HL-60 (cell line): Measurements from ENCODE around the gene ADAM33.

Experiments used
- DNase-seq, 2 experiments: peaks; one replicate each; pipeline ENCODE4 v3.0.0-alpha.2; 2010 to 2020; ENCODE audit warnings: low read depth in 1 of 2, low spot score in 1 of 2
- H3K27ac ChIP-seq: fragments of 250-450 bp; sonication (Bioruptor Pico); replicated peaks from 2 replicates; pipeline ENCODE4 v1.5.1; 2020; ENCODE audit warnings: mild to moderate bottlenecking, moderate library complexity
- H3K27me3 ChIP-seq: fragments of 250-450 bp; sonication (Bioruptor Pico); 2 replicates; pipeline ENCODE4 v1.5.1; 2021; ENCODE audit warnings: mild to moderate bottlenecking, moderate library complexity; ENCODE audit not compliant: insufficient read depth, poor library complexity, severe bottlenecking
- H3K4me3 ChIP-seq: replicated peaks from 2 replicates; pipeline ENCODE4 v1.5.1; 2011; ENCODE audit warnings: mild to moderate bottlenecking, control low read depth, low read length; ENCODE audit not compliant: insufficient read depth
- CTCF ChIP-seq: IDR thresholded peaks from one replicate; pipeline ENCODE4 v1.5.1; 2011; ENCODE audit warnings: low read length, control low read depth, inconsistent platforms; ENCODE audit not compliant: insufficient read depth
- GABPA ChIP-seq: IDR thresholded peaks from 2 replicates; pipeline ENCODE4 v1.6.1; 2012; ENCODE audit warnings: low read depth
- POLR2AphosphoS5 ChIP-seq: IDR thresholded peaks from 2 replicates; pipeline ENCODE4 v1.6.1; 2012; ENCODE audit warnings: low read depth
- REST ChIP-seq: IDR thresholded peaks from 2 replicates; pipeline ENCODE4 v1.6.1; 2012; ENCODE audit warnings: low read depth; ENCODE audit not compliant: insufficient replicate concordance
- SPI1 ChIP-seq: IDR thresholded peaks from 2 replicates; pipeline ENCODE4 v1.6.1; 2012; ENCODE audit warnings: low read depth, mild to moderate bottlenecking, borderline replicate concordance

The ADAM33 gene

GRCh38 chr20:3658716-3659491 lies 22.9 kb downstream of the ADAM33 start:
- peak; percentile 22 to 55 for DNase-seq

GRCh38 chr20:3658019-3658715 lies 23.6 kb downstream of the ADAM33 start:
- Histone ChIP-seq H3K27ac (no peak overlapping the region), H3K27me3 (peaks cover 28% of the 10 kb centered on the region), H3K4me3 (no peak overlapping the region)
- TF ChIP-seq GABPA (no peak), REST (no peak), SPI1 (no peak), CTCF (no peak), POLR2AphosphoS5 (no peak)
- DNase-seq: no peak

More at GRCh38 chr20:3658716-3659491, 22.9 kb downstream of the ADAM33 start:
- no peak overlapping the region for H3K27ac ChIP-seq
- peaks cover 31% of the 10 kb centered on the region for H3K27me3 ChIP-seq
- TF ChIP-seq POLR2AphosphoS5: no peak
- peak; percentile 54; the same call in 1 of the 2 replicates for TF ChIP-seq SPI1
- H3K4me3 ChIP-seq: no peak overlapping the region

- DNase-seq: no peak
- TF ChIP-seq CTCF (no peak), REST (no peak), SPI1 (no peak), GABPA (no peak), POLR2AphosphoS5 (no peak)
- no peak overlapping the region for H3K4me3 ChIP-seq
- H3K27ac ChIP-seq: no peak overlapping the region
- H3K27me3 ChIP-seq: peaks cover 7% of the 10 kb centered on the region
Measured at GRCh38 chr20:3655131-3655405, 26.7 kb downstream of the ADAM33 start.

- DNase-seq: no peak
- Histone ChIP-seq H3K27ac (no peak overlapping the region), H3K4me3 (no peak overlapping the region), H3K27me3 (peaks cover 1% of the 10 kb centered on the region)
- TF ChIP-seq POLR2AphosphoS5: no peak
Measured at GRCh38 chr20:3654326-3655130, 27.3 kb downstream of the ADAM33 start.
